C4-2B (cell line): ENCODE data around the gene STEEP1.

ENCODE experiments used
- ZFX ChIP-seq: fragments of 450-650 bp; IDR thresholded peaks from 2 replicates; pipeline ENCODE4 v1.6.1; 2017
- TF ChIP-seq, protein P1 (sequence below): fragments of 450-650 bp; conservative IDR thresholded peaks from 2 replicates; pipeline ENCODE4 v1.5.1; 2017; ENCODE audit warnings: mild to moderate bottlenecking

DNA sequence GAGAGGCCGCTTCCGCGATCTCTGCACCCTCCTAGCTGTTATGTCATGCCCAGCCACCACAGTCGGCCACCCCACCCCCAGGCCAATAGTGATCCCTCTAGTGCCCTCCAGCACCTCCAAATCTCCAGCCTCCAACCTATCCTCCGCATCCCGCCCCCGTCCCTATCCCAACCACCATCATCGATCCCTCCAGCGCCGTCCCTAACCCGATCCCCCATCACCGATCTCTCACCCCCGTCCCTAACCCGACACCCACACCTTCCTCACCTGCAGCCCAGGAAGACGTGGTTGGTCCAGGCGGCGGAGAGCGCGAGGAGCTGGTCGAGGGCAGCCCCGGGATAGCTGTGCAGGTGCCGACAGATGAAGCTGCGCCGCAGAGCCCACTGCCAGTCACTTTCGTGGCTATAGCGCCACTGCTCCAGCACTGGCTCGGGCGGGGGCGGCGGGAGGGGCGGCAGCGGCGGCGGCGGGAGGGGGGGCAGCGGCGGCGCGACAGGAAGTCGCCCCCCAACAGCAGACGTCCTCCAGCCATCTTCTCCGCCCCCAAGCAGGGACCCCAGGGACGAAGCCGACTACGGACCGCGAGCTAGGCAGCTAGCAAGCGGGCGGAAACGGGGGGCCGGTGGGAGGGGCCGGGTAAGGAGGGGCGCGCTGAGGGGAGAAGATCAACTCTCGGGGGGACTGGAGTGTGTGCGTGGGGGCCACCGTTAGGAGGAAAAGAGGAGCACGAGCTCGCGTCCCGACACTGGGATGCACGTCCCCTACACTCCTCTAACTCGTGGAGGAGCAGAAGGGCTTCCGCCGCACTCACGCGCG lies 40.5 kb upstream of the STEEP1 start:
- TF ChIP-seq, protein P1, sequence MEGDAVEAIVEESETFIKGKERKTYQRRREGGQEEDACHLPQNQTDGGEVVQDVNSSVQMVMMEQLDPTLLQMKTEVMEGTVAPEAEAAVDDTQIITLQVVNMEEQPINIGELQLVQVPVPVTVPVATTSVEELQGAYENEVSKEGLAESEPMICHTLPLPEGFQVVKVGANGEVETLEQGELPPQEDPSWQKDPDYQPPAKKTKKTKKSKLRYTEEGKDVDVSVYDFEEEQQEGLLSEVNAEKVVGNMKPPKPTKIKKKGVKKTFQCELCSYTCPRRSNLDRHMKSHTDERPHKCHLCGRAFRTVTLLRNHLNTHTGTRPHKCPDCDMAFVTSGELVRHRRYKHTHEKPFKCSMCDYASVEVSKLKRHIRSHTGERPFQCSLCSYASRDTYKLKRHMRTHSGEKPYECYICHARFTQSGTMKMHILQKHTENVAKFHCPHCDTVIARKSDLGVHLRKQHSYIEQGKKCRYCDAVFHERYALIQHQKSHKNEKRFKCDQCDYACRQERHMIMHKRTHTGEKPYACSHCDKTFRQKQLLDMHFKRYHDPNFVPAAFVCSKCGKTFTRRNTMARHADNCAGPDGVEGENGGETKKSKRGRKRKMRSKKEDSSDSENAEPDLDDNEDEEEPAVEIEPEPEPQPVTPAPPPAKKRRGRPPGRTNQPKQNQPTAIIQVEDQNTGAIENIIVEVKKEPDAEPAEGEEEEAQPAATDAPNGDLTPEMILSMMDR: no peak
- TF ChIP-seq ZFX: no peak
